ENCODE measurements around the gene SERPINA5. TPM values are rescaled to one million over a fixed set of nuclear protein-coding genes. Genes with fewer than 3 reads are reported as not detected.
A peak's percentile ranks its signal among the peaks of the same experiment; 100 is the strongest.

SERPINA5 gene
- total and polyA plus RNA-seq, 2 of the 13 experiments (the other 11 are each of a cell fraction or from before 2014, with no cell fraction given), result 449 to 498 TPM

- TF ChIP-seq ATF7 (IDR thresholded peaks at IDR 0.05) (peak; percentile 78), ATF7 (CRISPR knock-in tag; IDR thresholded peaks at IDR 0.05) (no peak), ZNF343 (CRISPR knock-in tag; IDR thresholded peaks at IDR 0.05) (no peak), ZNF501 (CRISPR knock-in tag; IDR thresholded peaks at IDR 0.05) (no peak), CREB1 (IDR thresholded peaks at IDR 0.05) (no peak), CREB1 (CRISPR knock-in tag; IDR thresholded peaks at IDR 0.05) (peak; percentile 51), RFX3 (CRISPR knock-in tag; IDR thresholded peaks at IDR 0.05) (peak; percentile 30; the same call in 1 of the 2 replicates)
These were observed 44.4 kb upstream of the SERPINA5 start (continued) for GRCh38 chr14:94536836-94537235.

- Histone ChIP-seq H3K79me2 (ENCODE audit: insufficient read depth, low read length) (no peaks in the 10 kb centered on the region), H3K27ac (ENCODE audit: extremely low read length, insufficient read depth, low read length) (no peak overlapping the region), H3K36me3 (replicated peaks in 1 of 2; ENCODE audit: control insufficient read depth in 1 of 2, insufficient read depth in 2 of 2, low read length in 2 of 2) (no peaks in the 10 kb centered on the region), H4K20me1 (ENCODE audit: insufficient read depth, low read length) (no peaks in the 10 kb centered on the region), H3K9me3 (ENCODE audit: low read length) (no peaks in the 10 kb centered on the region), H3K4me1 (ENCODE audit: insufficient read depth, low read length) (peaks cover 83% of the 10 kb centered on the region), H2AFZ (ENCODE audit: low read length) (no peak overlapping the region), H3K9ac (ENCODE audit: insufficient read depth, low read depth, low read length) (no peak overlapping the region), H3K27me3 (ENCODE audit: control insufficient read depth in 1 of 2, insufficient read depth in 2 of 2, low read length in 2 of 2) (no peaks in the 10 kb centered on the region), H3K4me2 (ENCODE audit: low read depth, low read length) (no peak overlapping the region), H3K4me3 (replicated peaks in 1 of 3; ENCODE audit: insufficient read depth in 1 of 3, low read depth in 2 of 3, low read length in 3 of 3) (no peak overlapping the region)
- in situ Hi-C loops (cut with HindIII; ENCODE audit: extremely low pct_ligation_motif_present, low pct_unique_long_range_greater_than_20kb) (no loop called here), intact Hi-C loops (cut with micrococcal nuclease; ENCODE audit: unreplicated experiment) (loop anchor here (5.0 kb wide), 1 partner anchor 1731 kb away; no protein-coding TSS in a partner anchor)
- TF ChIP-seq ZSCAN21 (CRISPR knock-in tag; IDR thresholded peaks at IDR 0.05; ENCODE audit: borderline replicate concordance) (no peak), ZMAT5 (CRISPR knock-in tag; IDR thresholded peaks at IDR 0.05; ENCODE audit: borderline replicate concordance, low read depth) (no peak), ZNF496 (CRISPR knock-in tag; IDR thresholded peaks at IDR 0.05; ENCODE audit: insufficient replicate concordance) (no peak), ISL2 (CRISPR knock-in tag; IDR thresholded peaks at IDR 0.05) (no peak), SP1 (IDR thresholded peaks at IDR 0.05) (no peak), SP1 (CRISPR knock-in tag; IDR thresholded peaks at IDR 0.05) (no peak), ZIK1 (CRISPR knock-in tag; IDR thresholded peaks at IDR 0.05; ENCODE audit: borderline replicate concordance, low read depth) (no peak), RBM22 (optimal IDR thresholded peaks at IDR 0.05; ENCODE audit: low read length) (no peak), PRMT3 (CRISPR knock-in tag; IDR thresholded peaks at IDR 0.05; ENCODE audit: borderline replicate concordance, low read depth) (no peak), ATF5 (CRISPR knock-in tag; IDR thresholded peaks at IDR 0.05; ENCODE audit: low read depth) (no peak)
- no TSS peak for BruUV-seq (replicated peaks)
- FAIRE-seq (no peak), ATAC-seq (no peak), DNase-seq (ENCODE audit: low spot score) (no peak)
- CTCF ChIA-PET (ENCODE audit: low intra/inter-chr PET ratio, low total read pairs), result interaction anchor here (2.8 kb wide), 1 partner anchor 104 kb away, joined by 9 read pairs; no protein-coding TSS in a partner anchor
- POLR2A ChIA-PET, result interaction anchor here (0.9 to 1.2 kb wide), 2 partner anchors 11 to 74 kb away, joined by 3 to 5 read pairs; partner anchors contain the start of gene SERPINA3
- WGBS (ENCODE audit: low lambda C conversion rate), result 84% methylated on average over 6 of the region's 6 CpGs
These were observed 43.0 kb upstream of the SERPINA5 start for GRCh38 chr14:94538070-94538740.
